ENCODE results near the gene PACSIN2.

DNA sequence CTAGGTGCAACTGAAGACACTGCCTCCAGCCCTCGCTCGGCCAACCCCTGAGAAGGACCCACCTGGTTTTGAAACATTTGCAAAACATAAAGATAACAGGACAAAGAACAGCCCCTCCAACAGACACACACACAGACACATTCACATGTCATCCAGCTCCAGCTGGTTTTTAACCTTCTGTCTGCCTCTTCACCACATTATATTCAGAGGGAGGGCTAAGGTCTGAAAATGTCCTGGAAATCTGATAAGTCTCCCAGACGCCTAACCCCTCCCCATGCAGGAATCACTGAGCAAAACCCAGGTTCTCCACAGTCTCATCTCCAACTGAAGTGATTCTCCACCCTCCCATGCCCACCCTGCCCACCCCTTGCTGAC lies 29.4 kb downstream of the PACSIN2 start:
- TF ChIP-seq, protein P1, sequence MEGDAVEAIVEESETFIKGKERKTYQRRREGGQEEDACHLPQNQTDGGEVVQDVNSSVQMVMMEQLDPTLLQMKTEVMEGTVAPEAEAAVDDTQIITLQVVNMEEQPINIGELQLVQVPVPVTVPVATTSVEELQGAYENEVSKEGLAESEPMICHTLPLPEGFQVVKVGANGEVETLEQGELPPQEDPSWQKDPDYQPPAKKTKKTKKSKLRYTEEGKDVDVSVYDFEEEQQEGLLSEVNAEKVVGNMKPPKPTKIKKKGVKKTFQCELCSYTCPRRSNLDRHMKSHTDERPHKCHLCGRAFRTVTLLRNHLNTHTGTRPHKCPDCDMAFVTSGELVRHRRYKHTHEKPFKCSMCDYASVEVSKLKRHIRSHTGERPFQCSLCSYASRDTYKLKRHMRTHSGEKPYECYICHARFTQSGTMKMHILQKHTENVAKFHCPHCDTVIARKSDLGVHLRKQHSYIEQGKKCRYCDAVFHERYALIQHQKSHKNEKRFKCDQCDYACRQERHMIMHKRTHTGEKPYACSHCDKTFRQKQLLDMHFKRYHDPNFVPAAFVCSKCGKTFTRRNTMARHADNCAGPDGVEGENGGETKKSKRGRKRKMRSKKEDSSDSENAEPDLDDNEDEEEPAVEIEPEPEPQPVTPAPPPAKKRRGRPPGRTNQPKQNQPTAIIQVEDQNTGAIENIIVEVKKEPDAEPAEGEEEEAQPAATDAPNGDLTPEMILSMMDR (IDR thresholded peaks at IDR 0.05; ENCODE audit: low read depth, low read length, poor library complexity, severe bottlenecking): no peak
- no peak for TF ChIP-seq EZH2phosphoT487 (IDR thresholded peaks at IDR 0.05; ENCODE audit: borderline replicate concordance, low read length)

Measured in DOHH2 (cell line).